HG03108 (cell line): ENCODE results near the gene ENTPD7.

ENCODE experiments used
- ATAC-seq: cut with Tn5 transposase; IDR thresholded peaks from one replicate; pipeline ENCODE4 v1.9.1; 2021; ENCODE audit warnings: moderate library complexity; ENCODE audit not compliant: unreplicated experiment

The ENTPD7 gene

GRCh38 chr10:99647601-99648151 lies 11.6 kb upstream of the ENTPD7 start:
- ATAC-seq = no peak

- ATAC-seq = no peak
Observed at GRCh38 chr10:99648717-99649116, 10.6 kb upstream of the ENTPD7 start.

GRCh38 chr10:99652800-99653390 lies 6.4 kb upstream of the ENTPD7 start:
- ATAC-seq = no peak

GRCh38 chr10:99654390-99655175 lies 4.7 kb upstream of the ENTPD7 start:
- ATAC-seq = no peak

GRCh38 chr10:99656199-99657064 lies 2.9 kb upstream of the ENTPD7 start:
- ATAC-seq = no peak

GRCh38 chr10:99658622-99659030 lies 683 bp upstream of the ENTPD7 start:
- no peak for ATAC-seq

GRCh38 chr10:99659868-99660366 lies 608 bp downstream of the ENTPD7 start:
- no peak for ATAC-seq

GRCh38 chr10:99660662-99661376 lies 1.5 kb downstream of the ENTPD7 start:
- ATAC-seq = no peak

- ATAC-seq = no peak
Observed at GRCh38 chr10:99661377-99661763, 2.1 kb downstream of the ENTPD7 start.

GRCh38 chr10:99665304-99665703 lies 6.0 kb downstream of the ENTPD7 start:
- ATAC-seq = no peak

- no peak for ATAC-seq
Observed at GRCh38 chr10:99667108-99667751, 7.9 kb downstream of the ENTPD7 start.

GRCh38 chr10:99671386-99671785 lies 12.1 kb downstream of the ENTPD7 start:
- no peak for ATAC-seq

- no peak for ATAC-seq
Observed at GRCh38 chr10:99672884-99673283, 13.6 kb downstream of the ENTPD7 start.

- no peak for ATAC-seq
Observed at GRCh38 chr10:99673492-99673891, 14.2 kb downstream of the ENTPD7 start.

GRCh38 chr10:99674762-99675161 lies 15.5 kb downstream of the ENTPD7 start:
- ATAC-seq = no peak

GRCh38 chr10:99676426-99676825 lies 17.1 kb downstream of the ENTPD7 start:
- no peak for ATAC-seq

GRCh38 chr10:99676895-99677294 lies 17.6 kb downstream of the ENTPD7 start:
- ATAC-seq = no peak

GRCh38 chr10:99678921-99679320 lies 19.6 kb downstream of the ENTPD7 start:
- ATAC-seq = no peak

GRCh38 chr10:99681553-99681952 lies 22.2 kb downstream of the ENTPD7 start:
- ATAC-seq = no peak

GRCh38 chr10:99682032-99682431 lies 22.7 kb downstream of the ENTPD7 start:
- no peak for ATAC-seq
